ENCODE data around the gene LRRC32. TPM values are rescaled to one million over a fixed set of nuclear protein-coding genes. Genes with fewer than 3 reads are reported as not detected.
A peak's percentile ranks its signal among the peaks of the same experiment; 100 is the strongest.
"Not testable (repeated sequence)": the region's sequence is repeated elsewhere in the genome, so short reads cannot be mapped to it uniquely, and the experiment has no call there.

Gene LRRC32
- total RNA-seq, 4 donors from 2014 or later = 14.5 to 35.5 (median 23.4) TPM

GRCh38 chr11:76609736-76610370 is 60.7 kb downstream of the LRRC32 start:
- ATAC-seq = no peak
- peaks cover 24 to 43% of the 10 kb centered on the region in 2 donors for H3K4me1 ChIP-seq
- in situ Hi-C loops (cut with MboI; ENCODE audit: low sequenced_read_pairs in 4 of 4) (no loop called here), intact Hi-C loops (cut with DNase I; ENCODE audit: low total_unique reads) (no loop called here)
- no peaks in the 10 kb centered on the region for H3K9me3 ChIP-seq
- H3K4me3 ChIP-seq = no peak overlapping the region
- TF ChIP-seq POLR2A (IDR thresholded peaks at IDR 0.05) (no peak), CTCF (IDR thresholded peaks at IDR 0.05 in 4 of 5, conservative IDR thresholded peaks at IDR 0.05 in 1 of 5) (no peak)
- DNase-seq = no peak
- no peaks in the 10 kb centered on the region for H3K27me3 ChIP-seq
- no peaks in the 10 kb centered on the region for H3K36me3 ChIP-seq
- H3K27ac ChIP-seq = peak overlapping the region in 1 of 4 donors; percentile 36

GRCh38 chr11:76608879-76609460 is 61.6 kb downstream of the LRRC32 start:
- DNase-seq; ATAC-seq; in situ Hi-C loops (cut with MboI; ENCODE audit: low sequenced_read_pairs in 4 of 4); H3K36me3 ChIP-seq; H3K4me3 ChIP-seq; H3K27me3 ChIP-seq; intact Hi-C loops (cut with DNase I; ENCODE audit: low total_unique reads); H3K27ac ChIP-seq; H3K9me3 ChIP-seq: not testable (repeated sequence)
- peaks cover 22 to 40% of the 10 kb centered on the region in 2 donors for H3K4me1 ChIP-seq

- H3K9me3 ChIP-seq; ATAC-seq; H3K27ac ChIP-seq; H3K27me3 ChIP-seq; DNase-seq; H3K36me3 ChIP-seq; in situ Hi-C loops (cut with MboI; ENCODE audit: low sequenced_read_pairs in 4 of 4); intact Hi-C loops (cut with DNase I; ENCODE audit: low total_unique reads); H3K4me3 ChIP-seq: not testable (repeated sequence)
- H3K4me1 ChIP-seq = peaks cover 27 to 38% of the 10 kb centered on the region in 2 donors
Measured at GRCh38 chr11:76608228-76608627, 62.3 kb downstream of the LRRC32 start.

Other genes with a start within 250 kb of the LRRC32 start
- gene EMSY, start 225.7 kb downstream of the LRRC32 start, total RNA-seq = 10 to 100 TPM; 18.8 to 43.6 (median 19.9) TPM
- gene TSKU, start 112.6 kb upstream of the LRRC32 start, total RNA-seq = 10 to 100 TPM; 10.2 to 23.9 (median 15.8) TPM
- gene ACER3, start 190.2 kb upstream of the LRRC32 start, total RNA-seq = 1 to 10 TPM; 1.1 to 3.4 (median 2.6) TPM